Tibial artery (tissue), 4 donors: ENCODE measurements around the gene ELOB.

Source experiments
- DNase-seq, 2 donors: peaks; one replicate each; pipeline ENCODE4 v3.0.0-alpha.2; 2019
- H3K27ac ChIP-seq, 2 donors: fragments of 200-600 bp; sonication (generic) in 1 of 2; 1 replicate in 1 of 2; 2 replicates in 1 of 2; pipeline ENCODE4 v1.5.1; 2018 to 2019; ENCODE audit warnings: mild to moderate bottlenecking in 1 of 2
- H3K27me3 ChIP-seq, 2 donors: fragments of 200-600 bp; sonication (generic) in 1 of 2; one replicate each; pipeline versions ENCODE4 v1.5.1 to v1.6.0; 2016 to 2019
- H3K36me3 ChIP-seq, 3 donors: fragments of 200-600 bp; sonication (generic) in 2 of 3; one replicate each; pipeline ENCODE4 v1.5.1; 2016 to 2019; ENCODE audit warnings: mild to moderate bottlenecking in 2 of 3
- H3K4me1 ChIP-seq, 4 donors: fragments of 200-600 bp; sonication (generic) in 2 of 4; 1 replicate in 3 of 4; 2 replicates in 1 of 4; pipeline ENCODE4 v1.5.1; 2016 to 2019
- H3K4me3 ChIP-seq, 2 donors: fragments of 200-600 bp; sonication (generic) in 1 of 2; 1 replicate in 1 of 2; 2 replicates in 1 of 2; pipeline ENCODE4 v1.5.1; 2018 to 2019; ENCODE audit warnings: mild to moderate bottlenecking in 2 of 2
- H3K9me3 ChIP-seq, 3 donors: fragments of 200-600 bp; sonication (generic) in 1 of 3; one replicate each; pipeline ENCODE4 v1.5.1; 2016 to 2019
- intact Hi-C: fragments of 100-400 bp; cut with DNase I; formaldehyde crosslinking; loops from one replicate; pipeline ENCODE4 v1.15.0; 2023; ENCODE audit warnings: low total_unique reads
- TF ChIP-seq, protein P1 (sequence below), 2 experiments: fragments of 200-600 bp in 1 of 2; fragments of 450-650 bp in 1 of 2; IDR thresholded peaks; one replicate each; pipeline ENCODE4 v1.5.1; 2017 to 2019; ENCODE audit warnings: antibody characterized with exemption in 2 of 2, mild to moderate bottlenecking in 1 of 2, moderate library complexity in 1 of 2

ELOB gene

DNA sequence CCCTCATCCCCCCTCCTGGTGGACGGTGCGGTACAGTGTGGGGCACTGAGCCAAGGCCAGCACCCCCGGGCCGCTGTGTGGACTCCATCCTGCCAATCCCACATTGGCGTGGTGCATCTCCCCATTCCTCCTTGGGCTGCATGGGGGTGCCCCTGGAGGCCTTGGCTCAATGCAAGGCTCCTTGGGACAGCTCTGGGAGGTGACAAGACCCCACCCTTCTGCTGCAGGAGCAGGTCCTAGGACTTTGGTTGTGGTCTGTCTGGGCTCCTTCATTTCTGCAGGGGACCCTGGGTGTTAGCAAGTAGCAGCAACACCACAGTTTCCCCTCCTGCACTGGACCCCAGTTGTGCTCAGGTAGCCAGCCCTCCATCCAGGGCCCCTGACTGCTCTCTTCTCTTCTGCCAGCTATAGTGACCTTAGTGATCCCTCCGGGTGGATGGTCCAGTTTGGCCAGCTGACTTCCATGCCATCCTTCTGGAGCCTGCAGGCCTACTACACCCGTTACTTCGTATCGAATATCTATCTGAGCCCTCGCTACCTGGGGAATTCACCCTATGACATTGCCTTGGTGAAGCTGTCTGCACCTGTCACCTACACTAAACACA, 41.3 kb upstream of the ELOB start:
- no peak overlapping the region for H3K27ac ChIP-seq
- H3K36me3 ChIP-seq, result no peaks in the 10 kb centered on the region
- no peaks in the 10 kb centered on the region for H3K9me3 ChIP-seq
- no peak overlapping the region for H3K4me3 ChIP-seq
- peak in 1 of 2 donors; percentile 53 for DNase-seq
- no peaks in the 10 kb centered on the region for H3K4me1 ChIP-seq
- intact Hi-C loops, result no loop called here
- TF ChIP-seq, protein P1, sequence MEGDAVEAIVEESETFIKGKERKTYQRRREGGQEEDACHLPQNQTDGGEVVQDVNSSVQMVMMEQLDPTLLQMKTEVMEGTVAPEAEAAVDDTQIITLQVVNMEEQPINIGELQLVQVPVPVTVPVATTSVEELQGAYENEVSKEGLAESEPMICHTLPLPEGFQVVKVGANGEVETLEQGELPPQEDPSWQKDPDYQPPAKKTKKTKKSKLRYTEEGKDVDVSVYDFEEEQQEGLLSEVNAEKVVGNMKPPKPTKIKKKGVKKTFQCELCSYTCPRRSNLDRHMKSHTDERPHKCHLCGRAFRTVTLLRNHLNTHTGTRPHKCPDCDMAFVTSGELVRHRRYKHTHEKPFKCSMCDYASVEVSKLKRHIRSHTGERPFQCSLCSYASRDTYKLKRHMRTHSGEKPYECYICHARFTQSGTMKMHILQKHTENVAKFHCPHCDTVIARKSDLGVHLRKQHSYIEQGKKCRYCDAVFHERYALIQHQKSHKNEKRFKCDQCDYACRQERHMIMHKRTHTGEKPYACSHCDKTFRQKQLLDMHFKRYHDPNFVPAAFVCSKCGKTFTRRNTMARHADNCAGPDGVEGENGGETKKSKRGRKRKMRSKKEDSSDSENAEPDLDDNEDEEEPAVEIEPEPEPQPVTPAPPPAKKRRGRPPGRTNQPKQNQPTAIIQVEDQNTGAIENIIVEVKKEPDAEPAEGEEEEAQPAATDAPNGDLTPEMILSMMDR (IDR thresholded peaks at IDR 0.05), result no peak
- peaks cover 0 to 78% of the 10 kb centered on the region in 2 donors for H3K27me3 ChIP-seq

DNA sequence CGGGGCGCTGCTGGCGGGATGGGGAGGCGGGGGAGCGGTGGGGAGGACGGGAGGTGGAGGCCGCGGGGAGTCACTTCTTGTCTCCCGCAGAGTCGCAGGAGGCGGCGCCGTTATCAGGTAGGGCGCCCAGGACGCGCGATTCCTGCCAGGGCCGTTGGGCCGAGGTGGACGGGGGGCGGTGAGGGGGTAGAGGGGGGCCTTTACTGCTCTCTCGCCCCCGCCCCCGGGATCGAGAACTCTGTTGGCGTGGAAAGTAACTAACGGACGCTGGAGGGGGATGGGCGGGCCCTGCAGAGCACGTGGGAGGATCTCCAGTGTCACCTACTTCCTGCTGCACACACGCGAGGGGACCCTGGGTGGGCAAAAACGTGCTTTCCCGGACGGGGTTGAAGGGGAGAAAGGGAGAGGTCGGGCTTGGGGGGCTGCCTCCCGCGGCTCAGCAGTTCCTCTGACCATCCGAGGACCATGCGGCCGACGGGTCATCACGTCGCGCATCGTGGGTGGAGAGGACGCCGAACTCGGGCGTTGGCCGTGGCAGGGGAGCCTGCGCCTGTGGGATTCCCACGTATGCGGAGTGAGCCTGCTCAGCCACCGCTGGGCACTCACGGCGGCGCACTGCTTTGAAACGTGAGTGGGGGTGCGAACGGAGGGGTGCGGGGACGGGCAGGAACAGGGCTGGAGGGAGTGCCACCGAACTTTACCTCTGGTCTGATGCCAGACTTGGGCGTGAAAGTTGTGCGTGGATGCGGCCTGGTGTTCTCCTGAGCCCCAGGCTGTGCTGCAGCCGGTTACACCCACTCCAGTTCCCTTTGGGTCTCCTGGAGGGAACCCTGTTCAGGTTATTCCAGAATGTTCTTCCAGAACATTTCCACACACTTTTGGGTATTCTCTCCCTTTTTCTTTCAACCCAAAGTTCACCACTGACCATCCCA, 40.5 kb upstream of the ELOB start:
- Histone ChIP-seq H3K4me1 (no peaks in the 10 kb centered on the region), H3K36me3 (no peaks in the 10 kb centered on the region), H3K4me3 (no peak overlapping the region), H3K27me3 (peaks cover 0 to 78% of the 10 kb centered on the region in 2 donors), H3K27ac (no peak overlapping the region), H3K9me3 (no peaks in the 10 kb centered on the region)
- DNase-seq, result peak in 1 of 2 donors; percentile 50
- TF ChIP-seq, protein P1 (IDR thresholded peaks at IDR 0.05), result no peak
- intact Hi-C loops, result no loop called here

DNA sequence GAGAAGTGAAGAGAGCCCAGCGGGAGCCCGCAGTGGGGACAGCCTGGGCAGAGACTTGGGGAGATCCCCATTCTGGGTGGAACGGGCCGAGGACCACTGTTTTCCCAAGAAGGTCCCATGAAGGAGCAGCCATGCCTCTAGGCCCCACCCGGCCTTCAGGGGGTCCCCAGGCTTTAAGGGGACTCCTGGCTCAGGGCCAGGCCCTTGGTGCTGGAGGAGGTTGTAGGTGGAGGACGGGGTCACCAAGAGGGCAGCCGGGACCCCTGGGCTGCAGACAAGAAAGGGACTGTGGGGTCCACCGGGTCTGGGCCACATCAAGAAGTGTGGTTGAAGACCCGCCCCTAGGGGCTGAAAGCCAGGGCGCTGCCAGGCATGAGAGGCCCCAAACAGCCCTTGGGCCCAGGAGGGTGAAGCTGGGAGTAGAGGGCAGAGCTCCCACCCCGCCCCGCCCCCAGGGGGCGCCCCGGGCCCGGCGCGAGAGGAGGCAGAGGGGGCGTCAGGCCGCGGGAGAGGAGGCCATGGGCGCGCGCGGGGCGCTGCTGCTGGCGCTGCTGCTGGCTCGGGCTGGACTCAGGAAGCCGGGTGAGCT, 39.8 kb upstream of the ELOB start, which contains the start of gene PRSS21:
PRSS21 (plus strand) TSS at position 487 of the 589 bp plus-strand sequence; CDS start at position 519, 32 bp downstream.
- H3K27me3 ChIP-seq, result peaks cover 0 to 84% of the 10 kb centered on the region in 2 donors
- H3K4me3 ChIP-seq, result no peak within 1 kb of the TSS
- intact Hi-C loops, result no loop called here
- H3K4me1 ChIP-seq, result peaks cover 0 to 6% (median 0%) of the 10 kb centered on the region in 4 donors
- H3K36me3 ChIP-seq, result no peaks in the 10 kb centered on the region
- TF ChIP-seq, protein P1 (IDR thresholded peaks at IDR 0.05), result no peak
- no peak for DNase-seq
- no peaks in the 10 kb centered on the region for H3K9me3 ChIP-seq
- H3K27ac ChIP-seq, result no peak within 1 kb of the TSS

DNA sequence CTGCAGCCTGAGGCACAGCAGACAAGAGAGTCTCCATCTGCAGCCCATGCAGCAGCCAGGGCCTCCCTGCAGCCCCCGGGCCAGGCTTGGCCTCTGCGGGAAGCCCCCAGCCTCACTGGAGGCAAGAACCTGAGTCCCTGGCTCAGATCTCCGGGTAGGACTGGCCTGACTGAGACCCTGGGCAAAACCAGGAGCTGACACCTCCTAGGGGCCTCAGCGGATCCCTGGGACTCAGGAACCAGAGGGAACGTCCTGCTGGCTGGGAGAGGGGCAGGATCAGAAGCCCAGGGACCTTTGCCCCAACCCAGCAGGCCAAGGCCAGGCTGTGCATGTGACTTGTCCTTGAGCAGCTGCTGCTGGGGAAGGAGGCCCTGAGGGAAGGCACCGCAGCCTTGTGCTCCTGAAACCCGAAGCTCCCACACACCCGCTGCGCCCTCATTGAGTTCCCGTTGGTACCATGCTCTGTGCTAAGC, 38.3 kb upstream of the ELOB start:
- H3K27me3 ChIP-seq, result peaks cover 0 to 88% of the 10 kb centered on the region in 2 donors
- intact Hi-C loops, result no loop called here
- TF ChIP-seq, protein P1 (IDR thresholded peaks at IDR 0.05), result no peak

DNA sequence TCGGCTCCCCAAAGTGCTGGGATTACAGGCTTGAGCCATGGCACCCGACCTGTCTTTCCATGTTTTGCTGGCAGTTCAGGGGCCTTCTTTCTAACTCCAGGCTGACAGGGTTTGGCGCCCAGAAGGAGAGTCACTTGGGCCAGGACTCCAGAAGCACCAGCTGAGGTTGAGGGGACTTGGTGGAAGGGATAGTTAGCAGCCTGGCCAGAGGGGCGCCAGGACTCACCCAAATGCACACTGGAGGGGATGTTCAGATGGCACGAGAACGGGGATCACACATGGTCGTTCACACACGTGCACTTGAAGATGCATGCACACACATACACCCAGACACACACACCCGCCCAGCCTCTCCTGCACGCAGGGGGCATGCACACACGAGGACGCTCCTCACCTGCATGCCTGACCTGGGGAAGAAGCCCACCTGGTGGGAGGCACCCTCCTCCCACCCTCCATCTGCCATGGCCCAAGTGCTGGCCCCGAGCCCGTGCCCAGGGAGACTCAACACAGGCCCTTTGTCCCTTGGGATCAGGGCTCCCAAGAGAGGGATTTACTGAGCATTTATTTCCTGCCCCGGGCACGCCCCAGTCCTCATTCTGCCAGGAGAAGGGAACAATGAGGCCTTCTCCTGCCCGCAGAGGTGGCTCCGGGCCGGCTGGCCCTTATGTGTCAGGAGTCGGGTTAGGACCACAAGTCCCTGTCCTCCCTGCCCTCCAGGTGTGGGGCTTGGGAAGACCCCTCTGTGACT, 37.6 kb upstream of the ELOB start:
- no peaks in the 10 kb centered on the region for H3K9me3 ChIP-seq
- no peak overlapping the region for H3K27ac ChIP-seq
- no peak for DNase-seq
- peaks cover 0 to 87% of the 10 kb centered on the region in 2 donors for H3K27me3 ChIP-seq
- no peak overlapping the region for H3K4me3 ChIP-seq
- no peaks in the 10 kb centered on the region for H3K36me3 ChIP-seq
- TF ChIP-seq, protein P1 (IDR thresholded peaks at IDR 0.05), result no peak
- intact Hi-C loops, result no loop called here
- peaks cover 0 to 9% (median 0%) of the 10 kb centered on the region in 4 donors for H3K4me1 ChIP-seq

More for the DNA sequence above, 38.3 kb upstream of the ELOB start:
- no peaks in the 10 kb centered on the region for H3K9me3 ChIP-seq
- no peak overlapping the region for H3K27ac ChIP-seq
- DNase-seq, result no peak
- H3K36me3 ChIP-seq, result no peaks in the 10 kb centered on the region
- peaks cover 0 to 9% (median 0%) of the 10 kb centered on the region in 4 donors for H3K4me1 ChIP-seq
- no peak overlapping the region for H3K4me3 ChIP-seq
